Nephron progenitor cell (in vitro differentiated cells): ENCODE measurements around the gene ZNF394.

ENCODE experiments used
- DNase-seq: peaks from one replicate; pipeline ENCODE4 v3.0.0; 2021
- H3K27ac Mint-ChIP-seq: 2 replicates; pipeline ENCODE4 v1.8.0; 2021; ENCODE audit warnings: mild to moderate bottlenecking, moderate library complexity, mixed read lengths
- H3K27me3 Mint-ChIP-seq: 2 replicates; pipeline ENCODE4 v1.8.0; 2021; ENCODE audit warnings: mild to moderate bottlenecking, low read depth, mixed read lengths; ENCODE audit not compliant: poor library complexity
- H3K36me3 Mint-ChIP-seq: 2 replicates; pipeline ENCODE4 v1.8.0; 2021; ENCODE audit warnings: low read depth, mixed read lengths
- H3K4me1 Mint-ChIP-seq: 2 replicates; pipeline ENCODE4 v1.8.0; 2021; ENCODE audit warnings: mixed read lengths
- H3K4me3 Mint-ChIP-seq: 2 replicates; pipeline ENCODE4 v1.8.0; 2021; ENCODE audit warnings: mild to moderate bottlenecking, moderate library complexity, mixed read lengths
- H3K9me3 Mint-ChIP-seq: 2 replicates; pipeline ENCODE4 v1.8.0; 2021; ENCODE audit warnings: mild to moderate bottlenecking, moderate library complexity, mixed read lengths
- CTCF ChIP-seq: fragments of 200-600 bp; sonication (generic); IDR thresholded peaks from 2 replicates; pipeline ENCODE4 v1.5.0; 2021; ENCODE audit warnings: antibody characterized with exemption

Gene ZNF394

GRCh38 chr7:99452541-99452940 is 47.5 kb downstream of the ZNF394 start:
- H3K4me3 Mint-ChIP-seq = no peak overlapping the region
- TF ChIP-seq CTCF = no peak
- DNase-seq = no peak
- peak overlapping the region; percentile 71 for H3K27ac Mint-ChIP-seq
- no peaks in the 10 kb centered on the region for H3K9me3 Mint-ChIP-seq
- peaks cover 2% of the 10 kb centered on the region for H3K27me3 Mint-ChIP-seq
- peaks cover 49% of the 10 kb centered on the region for H3K36me3 Mint-ChIP-seq
- H3K4me1 Mint-ChIP-seq = no peaks in the 10 kb centered on the region

- no peak for TF ChIP-seq CTCF
- Mint-ChIP-seq H3K36me3 (peaks cover 55% of the 10 kb centered on the region), H3K9me3 (no peaks in the 10 kb centered on the region), H3K27ac (no peak overlapping the region), H3K4me3 (no peak overlapping the region), H3K4me1 (no peaks in the 10 kb centered on the region), H3K27me3 (peaks cover 2% of the 10 kb centered on the region)
- no peak for DNase-seq
Observed at GRCh38 chr7:99451936-99452335, 48.1 kb downstream of the ZNF394 start.

- no peak for TF ChIP-seq CTCF
- H3K27ac Mint-ChIP-seq = no peak overlapping the region
- H3K4me3 Mint-ChIP-seq = no peak overlapping the region
- H3K36me3 Mint-ChIP-seq = peaks cover 70% of the 10 kb centered on the region
- peaks cover 2% of the 10 kb centered on the region for H3K27me3 Mint-ChIP-seq
- no peak for DNase-seq
- H3K9me3 Mint-ChIP-seq = no peaks in the 10 kb centered on the region
- no peaks in the 10 kb centered on the region for H3K4me1 Mint-ChIP-seq
Observed at GRCh38 chr7:99449326-99449725, 50.8 kb downstream of the ZNF394 start.

DNA sequence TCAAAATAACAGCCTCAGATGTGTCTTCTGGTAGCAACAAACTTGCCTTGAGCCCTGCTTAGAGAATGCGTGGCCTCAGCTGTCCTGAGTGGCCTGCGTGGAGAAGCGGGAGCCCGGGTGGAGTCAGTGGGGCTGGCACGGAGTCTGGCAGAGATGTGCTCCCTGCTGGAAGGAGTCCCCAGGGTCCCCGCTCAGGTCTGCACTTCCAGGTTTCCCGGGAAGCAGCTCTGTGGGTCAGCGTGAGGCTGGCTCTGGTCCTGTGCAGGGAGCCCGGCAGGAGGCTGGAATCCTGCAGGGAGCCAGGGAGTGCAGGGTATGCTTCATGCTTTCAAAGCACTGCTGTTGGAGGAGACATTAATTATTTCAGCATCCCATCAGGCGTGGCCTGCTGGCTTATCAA is 51.2 kb downstream of the ZNF394 start:
- H3K4me1 Mint-ChIP-seq = no peaks in the 10 kb centered on the region
- no peak for DNase-seq
- no peak overlapping the region for H3K4me3 Mint-ChIP-seq
- no peak overlapping the region for H3K27ac Mint-ChIP-seq
- no peak for TF ChIP-seq CTCF
- H3K9me3 Mint-ChIP-seq = no peaks in the 10 kb centered on the region
- peaks cover 5% of the 10 kb centered on the region for H3K27me3 Mint-ChIP-seq
- H3K36me3 Mint-ChIP-seq = peaks cover 71% of the 10 kb centered on the region

DNA sequence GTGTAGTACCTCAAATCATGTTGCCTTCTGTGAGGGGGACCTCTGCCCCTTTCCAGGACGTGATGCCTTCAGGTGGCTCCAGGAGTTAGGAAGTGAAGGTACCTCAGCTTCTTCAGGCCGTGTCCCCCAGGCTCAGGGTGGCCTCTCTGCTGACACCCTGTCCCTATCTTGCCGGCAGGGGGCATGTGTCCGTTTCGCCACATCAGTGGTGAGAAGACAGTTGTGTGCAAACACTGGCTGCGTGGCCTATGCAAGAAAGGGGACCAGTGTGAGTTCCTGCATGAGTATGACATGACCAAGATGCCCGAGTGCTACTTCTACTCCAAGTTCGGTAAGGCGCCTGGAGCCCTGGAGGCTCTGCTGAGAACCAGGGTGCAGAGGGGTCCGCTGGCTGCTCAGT is 52.1 kb downstream of the ZNF394 start:
- DNase-seq = no peak

More for the DNA sequence above, 52.1 kb downstream of the ZNF394 start:
- no peak overlapping the region for H3K4me3 Mint-ChIP-seq
- no peak overlapping the region for H3K27ac Mint-ChIP-seq
- no peaks in the 10 kb centered on the region for H3K4me1 Mint-ChIP-seq
- H3K27me3 Mint-ChIP-seq = peaks cover 5% of the 10 kb centered on the region
- H3K36me3 Mint-ChIP-seq = peaks cover 70% of the 10 kb centered on the region
- H3K9me3 Mint-ChIP-seq = no peaks in the 10 kb centered on the region
- no peak for TF ChIP-seq CTCF
